ENCODE measurements around the gene EMP3.
A peak's percentile ranks its signal among the peaks of the same experiment; 100 is the strongest.

The EMP3 gene, protein sequence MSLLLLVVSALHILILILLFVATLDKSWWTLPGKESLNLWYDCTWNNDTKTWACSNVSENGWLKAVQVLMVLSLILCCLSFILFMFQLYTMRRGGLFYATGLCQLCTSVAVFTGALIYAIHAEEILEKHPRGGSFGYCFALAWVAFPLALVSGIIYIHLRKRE

DNA sequence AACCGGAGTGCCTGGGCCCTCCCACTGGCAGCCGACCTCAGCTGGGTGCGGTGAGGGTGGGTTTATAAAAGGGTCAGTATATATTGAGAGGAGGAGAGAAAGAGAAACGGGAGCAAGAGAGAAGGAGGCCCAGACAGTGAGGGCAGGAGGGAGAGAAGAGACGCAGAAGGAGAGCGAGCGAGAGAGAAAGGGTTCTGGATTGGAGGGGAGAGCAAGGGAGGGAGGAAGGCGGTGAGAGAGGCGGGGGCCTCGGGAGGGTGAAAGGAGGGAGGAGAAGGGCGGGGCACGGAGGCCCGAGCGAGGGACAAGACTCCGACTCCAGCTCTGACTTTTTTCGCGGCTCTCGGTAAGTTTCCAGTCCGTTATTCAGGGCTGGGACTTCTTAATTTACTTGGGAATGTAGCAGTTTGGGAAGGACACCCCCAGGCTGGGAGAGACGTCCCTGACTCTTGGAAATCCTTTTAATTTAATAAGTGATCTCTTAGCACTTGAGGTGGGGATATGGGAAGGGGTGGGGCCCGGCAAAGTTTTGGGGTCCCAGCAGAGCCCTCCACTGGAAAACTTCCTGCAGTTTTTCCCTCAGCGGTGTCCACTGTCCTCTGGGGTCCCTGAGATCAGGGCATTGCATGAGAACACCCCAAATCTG, at the start of gene EMP3:
EMP3 (plus strand) TSS at position 288 of the 646 bp plus-strand sequence. CDS start 1,293 bp downstream, outside the sequence.
- H3K4me3 ChIP-seq (replicated peaks; ENCODE audit: low read depth, low read length), result peak within 1 kb of the TSS; percentile 86
- peak; percentile 70 for DNase-seq (ENCODE audit: extremely low read depth, low read depth)
- TF ChIP-seq CTCF (IDR thresholded peaks at IDR 0.05; ENCODE audit: low read depth, low read length, missing control alignments), result no peak

GRCh38 chr19:48279747-48280146, 45.6 kb upstream of the EMP3 start:
- DNase-seq (ENCODE audit: extremely low read depth, low read depth), result no peak
- H3K4me3 ChIP-seq (replicated peaks; ENCODE audit: low read depth, low read length), result no peak overlapping the region
- TF ChIP-seq CTCF (IDR thresholded peaks at IDR 0.05; ENCODE audit: low read depth, low read length, missing control alignments), result no peak

DNA sequence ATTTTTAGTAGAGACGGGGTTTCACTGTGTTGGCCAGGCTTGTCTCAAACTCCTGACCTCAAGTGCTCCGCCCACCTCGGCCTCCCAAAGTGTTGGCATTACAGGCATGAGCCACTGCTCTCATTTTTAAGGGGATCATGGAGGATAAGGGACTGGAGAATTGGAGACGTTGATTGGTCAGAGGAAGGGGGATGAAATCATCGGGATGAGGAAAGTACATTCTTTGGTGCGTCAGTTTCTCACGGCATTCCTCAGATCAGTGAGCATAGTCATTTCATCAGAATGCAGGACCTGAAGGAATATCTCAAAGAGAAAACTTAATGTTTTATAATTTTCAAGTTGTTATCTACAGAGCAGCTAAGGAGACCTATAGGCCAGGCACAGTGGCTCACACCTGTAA, 41.4 kb upstream of the EMP3 start:
- H3K4me3 ChIP-seq (replicated peaks; ENCODE audit: low read depth, low read length), result no peak overlapping the region
- DNase-seq (ENCODE audit: extremely low read depth, low read depth), result no peak
- no peak for TF ChIP-seq CTCF (IDR thresholded peaks at IDR 0.05; ENCODE audit: low read depth, low read length, missing control alignments)

GRCh38 chr19:48284896-48285295, 40.5 kb upstream of the EMP3 start:
- TF ChIP-seq CTCF (IDR thresholded peaks at IDR 0.05; ENCODE audit: low read depth, low read length, missing control alignments), result no peak
- DNase-seq (ENCODE audit: extremely low read depth, low read depth), result no peak
- H3K4me3 ChIP-seq (replicated peaks; ENCODE audit: low read depth, low read length), result no peak overlapping the region

DNA sequence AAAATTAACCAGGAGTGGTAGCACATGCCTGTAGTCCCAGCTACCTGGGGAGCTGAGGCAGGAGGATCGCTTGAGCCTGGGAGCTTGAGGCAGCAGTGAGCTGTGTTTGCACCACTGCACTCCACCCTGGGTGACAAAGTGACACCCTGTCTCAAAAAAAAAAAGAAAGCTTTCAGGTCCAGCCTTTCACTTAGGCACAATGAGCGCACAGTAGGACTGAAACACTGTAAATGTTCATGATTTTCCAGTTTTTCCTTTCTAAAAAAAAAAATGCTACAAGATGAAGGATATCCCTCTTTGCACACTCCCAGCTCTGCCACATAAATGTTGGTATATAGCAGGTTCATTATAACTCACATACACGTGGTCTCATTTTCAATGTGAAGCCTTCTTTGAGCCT, 37.6 kb upstream of the EMP3 start:
- DNase-seq (ENCODE audit: extremely low read depth, low read depth), result no peak
- TF ChIP-seq CTCF (IDR thresholded peaks at IDR 0.05; ENCODE audit: low read depth, low read length, missing control alignments), result no peak
- H3K4me3 ChIP-seq (replicated peaks; ENCODE audit: low read depth, low read length), result no peak overlapping the region

DNA sequence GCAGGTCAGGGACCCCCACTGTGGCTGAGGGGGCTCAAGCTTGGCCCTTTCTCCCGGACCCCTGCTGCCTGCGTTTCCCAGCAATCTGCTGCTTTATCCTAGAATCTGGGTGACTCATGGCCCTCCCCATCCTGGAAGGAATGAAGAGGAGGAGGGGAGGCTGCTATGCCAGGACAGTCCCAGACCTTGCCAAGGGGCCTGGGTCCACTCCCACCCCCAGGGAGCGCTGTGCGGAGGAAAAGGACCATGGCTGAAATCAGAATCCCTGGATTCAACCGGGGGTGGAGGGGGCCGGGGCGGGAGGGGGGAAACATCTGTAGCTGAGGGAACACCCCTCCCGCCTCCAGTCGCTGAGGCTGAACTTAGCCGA, 35.0 kb upstream of the EMP3 start:
- TF ChIP-seq CTCF (IDR thresholded peaks at IDR 0.05; ENCODE audit: low read depth, low read length, missing control alignments), result peak; percentile 42
- no peak for DNase-seq (ENCODE audit: extremely low read depth, low read depth)
- peak overlapping the region; percentile 48 for H3K4me3 ChIP-seq (replicated peaks; ENCODE audit: low read depth, low read length)
